HG03520 (cell line): ENCODE measurements around the gene LRRC70.
"Not testable (repeated sequence)": the region's sequence is repeated elsewhere in the genome, so short reads cannot be mapped to it uniquely, and the experiment has no call there.

Experiments
- ATAC-seq: cut with Tn5 transposase; IDR thresholded peaks from one replicate; pipeline ENCODE4 v1.9.1; 2021; ENCODE audit warnings: mild to moderate bottlenecking, moderate library complexity; ENCODE audit not compliant: unreplicated experiment

The LRRC70 gene

GRCh38 chr5:62605638-62606037 lies 27.0 kb downstream of the LRRC70 start:
- no peak for ATAC-seq

- no peak for ATAC-seq
Observed at GRCh38 chr5:62606878-62607277, 28.3 kb downstream of the LRRC70 start.

- no peak for ATAC-seq
Observed at GRCh38 chr5:62607615-62608014, 29.0 kb downstream of the LRRC70 start.

- ATAC-seq: no peak
Observed at GRCh38 chr5:62608529-62609511, 30.2 kb downstream of the LRRC70 start.

GRCh38 chr5:62614355-62614754 lies 35.7 kb downstream of the LRRC70 start:
- ATAC-seq: no peak

GRCh38 chr5:62616615-62617277 lies 38.1 kb downstream of the LRRC70 start:
- ATAC-seq: no peak

- no peak for ATAC-seq
Observed at GRCh38 chr5:62617943-62618342, 39.3 kb downstream of the LRRC70 start.

- ATAC-seq: no peak
Observed at GRCh38 chr5:62620761-62621160, 42.1 kb downstream of the LRRC70 start.

- no peak for ATAC-seq
Observed at GRCh38 chr5:62621280-62621679, 42.7 kb downstream of the LRRC70 start.

- no peak for ATAC-seq
Observed at GRCh38 chr5:62623271-62623670, 44.7 kb downstream of the LRRC70 start.

GRCh38 chr5:62624436-62624835 lies 45.8 kb downstream of the LRRC70 start:
- ATAC-seq: not testable (repeated sequence)

- ATAC-seq: no peak
Observed at GRCh38 chr5:62626534-62626933, 47.9 kb downstream of the LRRC70 start.

GRCh38 chr5:62627121-62627520 lies 48.5 kb downstream of the LRRC70 start:
- no peak for ATAC-seq

GRCh38 chr5:62627901-62628300 lies 49.3 kb downstream of the LRRC70 start:
- no peak for ATAC-seq
